Measurements from ENCODE around the gene OMG. TPM values are rescaled to one million over a fixed set of nuclear protein-coding genes. Genes with fewer than 3 reads are reported as not detected.

Gene OMG
- total RNA-seq, 1 experiment from 2014 or later = not detected

GRCh38 chr17:31248986-31249834, 47.8 kb downstream of the OMG start:
- H3K79me2 ChIP-seq (ENCODE audit: insufficient read depth, low read length) = no peaks in the 10 kb centered on the region
- H3K4me3 ChIP-seq (replicated peaks in 1 of 2; ENCODE audit: low read depth in 1 of 2, low read length in 2 of 2) = no peak overlapping the region
- POLR2A ChIA-PET = no interaction called here
- intact Hi-C loops (cut with micrococcal nuclease) = no loop called here
- CTCF ChIA-PET = no interaction called here
- H3K9ac ChIP-seq (ENCODE audit: low read length) = no peak overlapping the region
- H3K4me1 ChIP-seq (ENCODE audit: control insufficient read depth in 1 of 2, insufficient read depth in 2 of 2, low read length in 2 of 2) = no peaks in the 10 kb centered on the region
- no peak overlapping the region for H3K27ac ChIP-seq (ENCODE audit: low read depth, low read length)
- DNase-seq (ENCODE audit: low read depth, low spot score) = no peak
- H3K9me2 ChIP-seq (ENCODE audit: insufficient read depth) = no peaks in the 10 kb centered on the region
- BruUV-seq (replicated peaks) = no TSS peak
- peaks cover 0 to 5% of the 10 kb centered on the region in 2 experiments; a peak in 2 of 4 replicates for H3K36me3 ChIP-seq (ENCODE audit: control insufficient read depth in 1 of 2, insufficient read depth in 2 of 2, low read length in 2 of 2)
- H4K20me1 ChIP-seq (ENCODE audit: insufficient read depth) = no peaks in the 10 kb centered on the region
- TF ChIP-seq CEBPB (IDR thresholded peaks at IDR 0.05; ENCODE audit: low read depth) = no peak
- no peak for TF ChIP-seq ATF3 (IDR thresholded peaks at IDR 0.05)
- no peak for TF ChIP-seq JUND (IDR thresholded peaks at IDR 0.05)
- TF ChIP-seq RAD21 (IDR thresholded peaks at IDR 0.05; ENCODE audit: low read depth) = no peak
- TF ChIP-seq SP1 (IDR thresholded peaks at IDR 0.05; ENCODE audit: low read depth) = no peak
- no peak for TF ChIP-seq ZBTB33 (IDR thresholded peaks at IDR 0.05; ENCODE audit: extremely low read depth, insufficient replicate concordance, low read length)
- no peak for TF ChIP-seq POLR2A (IDR thresholded peaks at IDR 0.05; ENCODE audit: borderline replicate concordance, extremely low read depth, insufficient read depth, insufficient read length)
- TF ChIP-seq TCF7L2 (IDR thresholded peaks at IDR 0.05; ENCODE audit: borderline replicate concordance, extremely low read depth, insufficient read depth, insufficient read length) = no peak
- TF ChIP-seq SRF (IDR thresholded peaks at IDR 0.05; ENCODE audit: low read depth) = no peak
- no peak for TF ChIP-seq ELF1 (IDR thresholded peaks at IDR 0.05; ENCODE audit: borderline replicate concordance, low read depth)
- no peak for TF ChIP-seq YY1 (IDR thresholded peaks at IDR 0.05; ENCODE audit: extremely low read depth, insufficient replicate concordance, low read depth, low read length)
- no peak for TF ChIP-seq EZH2 (IDR thresholded peaks at IDR 0.05)
- no peak for TF ChIP-seq REST (IDR thresholded peaks at IDR 0.05; ENCODE audit: low read depth)
- no peak for TF ChIP-seq ZFX (IDR thresholded peaks at IDR 0.05)
- TF ChIP-seq MAX (IDR thresholded peaks at IDR 0.05) = no peak
- no peak for TF ChIP-seq CBX3 (IDR thresholded peaks at IDR 0.05; ENCODE audit: low read depth)
- no peak for TF ChIP-seq EGR1 (IDR thresholded peaks at IDR 0.05; ENCODE audit: low read depth)
- TF ChIP-seq SIN3A (IDR thresholded peaks at IDR 0.05; ENCODE audit: low read depth) = no peak
- TF ChIP-seq CTCF (IDR thresholded peaks at IDR 0.05 in 2 of 3, conservative IDR thresholded peaks at IDR 0.05 in 1 of 3; ENCODE audit: borderline replicate concordance in 1 of 3, insufficient read depth in 1 of 3, low read depth in 2 of 3, low read length in 2 of 3) = no peak
- RAD21 ChIA-PET (ENCODE audit: low non-redundant PET in 1 of 2, low total read pairs in 2 of 2, uncharacterized antibody in 2 of 2, unreplicated experiment in 2 of 2) = no interaction called here
- H3K4me2 ChIP-seq (ENCODE audit: low read length) = no peak overlapping the region
- H3K9me3 ChIP-seq (ENCODE audit: control insufficient read depth in 1 of 2, insufficient read depth in 1 of 2, low read depth in 1 of 2, low read length in 2 of 2) = no peaks in the 10 kb centered on the region
- no peak for ATAC-seq
- no peak overlapping the region for H2AFZ ChIP-seq (ENCODE audit: low read depth, low read length, poor library complexity, severe bottlenecking)
- no peaks in the 10 kb centered on the region for H3K27me3 ChIP-seq (ENCODE audit: insufficient read depth, low read length)

Measured in HCT116 (cell line).